Measurements from ENCODE around the gene NLGN1.
A peak's percentile ranks its signal among the peaks of the same experiment; 100 is the strongest.

NLGN1 gene

DNA sequence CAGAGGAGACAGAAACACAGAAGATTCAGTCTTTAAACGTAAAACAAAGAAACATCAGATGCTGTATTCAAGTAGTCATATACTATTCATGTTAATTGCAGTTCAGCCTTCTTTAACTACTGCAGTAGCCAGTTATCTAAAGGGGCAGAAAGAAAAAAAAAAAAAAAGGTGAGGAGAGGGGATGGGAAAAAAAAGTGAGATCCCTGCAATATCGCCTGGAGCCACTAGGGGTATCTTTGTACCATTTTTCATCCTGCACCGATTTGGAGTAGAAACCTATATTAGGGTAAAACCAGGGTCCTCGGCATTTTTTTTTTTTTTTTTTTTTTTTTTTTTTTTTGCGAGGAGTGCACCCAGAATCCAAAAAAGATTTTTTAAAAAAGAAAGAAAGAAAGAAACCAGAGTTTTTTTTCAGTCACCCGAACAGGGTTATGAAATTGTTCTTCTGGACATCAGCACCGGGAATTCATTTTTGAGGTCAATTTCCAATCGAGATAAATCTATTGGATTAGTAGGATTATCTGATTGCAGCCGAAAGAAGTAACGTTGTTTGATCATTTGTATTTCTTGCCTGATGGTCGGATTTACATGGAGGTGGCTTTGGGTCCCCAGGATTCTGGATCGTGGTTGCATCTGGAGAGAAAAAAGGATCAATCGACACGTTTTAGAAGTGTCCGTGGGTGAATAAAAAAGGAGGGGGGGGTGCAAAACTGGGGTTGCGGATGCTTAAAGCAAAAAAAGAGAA is 186.7 kb downstream of the NLGN1 start:
- no peak for TF ChIP-seq GATA3 (IDR thresholded peaks at IDR 0.05; ENCODE audit: low read depth, low read length)
- TF ChIP-seq GATA2 (IDR thresholded peaks at IDR 0.05; ENCODE audit: low read depth, low read length), result no peak; the same call in 1 of the 2 replicates

DNA sequence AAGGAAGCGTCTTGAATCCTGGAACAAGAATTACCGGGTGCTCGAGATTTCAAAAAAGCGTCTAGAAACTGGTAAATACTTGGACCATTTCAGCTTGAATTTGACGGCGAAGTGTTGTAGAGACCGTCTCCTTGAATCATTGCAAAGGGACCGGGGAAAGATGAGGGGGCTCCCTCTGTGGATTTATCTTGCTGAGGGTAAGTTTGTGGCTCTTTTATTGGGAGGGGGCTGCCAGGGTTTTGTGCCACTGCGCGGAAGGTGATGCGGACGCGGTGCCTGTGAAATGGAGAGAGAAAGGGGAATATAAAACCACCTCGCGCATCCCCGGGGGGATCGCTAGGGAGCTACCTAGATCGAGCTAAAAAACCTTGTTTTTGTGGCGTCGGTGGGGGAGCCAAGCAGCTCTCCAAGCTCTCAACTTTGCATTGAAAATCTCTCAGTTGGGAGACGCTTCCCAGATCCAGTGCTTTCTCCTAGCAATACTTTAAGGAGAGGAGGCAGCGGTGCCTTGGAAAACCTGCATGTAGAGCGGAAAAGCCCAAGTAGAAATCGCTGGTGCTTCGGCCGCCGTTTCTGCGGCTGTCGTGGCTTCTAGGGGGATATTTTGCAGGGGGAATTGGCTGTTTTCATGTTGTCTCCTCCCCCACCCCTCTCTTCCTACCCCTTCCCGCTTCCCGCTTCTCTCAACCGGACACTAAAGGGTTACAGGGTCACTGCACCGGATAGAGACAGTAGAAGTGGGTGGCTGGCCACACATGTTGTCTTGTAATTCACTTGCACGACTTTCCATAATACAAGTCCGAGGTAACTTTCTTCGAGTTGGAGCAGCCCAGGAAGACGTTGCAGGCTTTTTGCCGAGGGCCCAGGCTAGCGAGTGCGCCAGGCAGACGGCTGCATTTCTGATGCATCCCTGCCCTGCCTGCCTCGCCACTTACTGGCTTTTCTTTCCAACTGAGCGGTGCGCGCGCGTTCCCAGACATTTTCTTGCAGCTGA is 187.6 kb downstream of the NLGN1 start:
- TF ChIP-seq GATA3 (IDR thresholded peaks at IDR 0.05; ENCODE audit: low read depth, low read length), result no peak
- TF ChIP-seq GATA2 (IDR thresholded peaks at IDR 0.05; ENCODE audit: low read depth, low read length), result no peak

DNA sequence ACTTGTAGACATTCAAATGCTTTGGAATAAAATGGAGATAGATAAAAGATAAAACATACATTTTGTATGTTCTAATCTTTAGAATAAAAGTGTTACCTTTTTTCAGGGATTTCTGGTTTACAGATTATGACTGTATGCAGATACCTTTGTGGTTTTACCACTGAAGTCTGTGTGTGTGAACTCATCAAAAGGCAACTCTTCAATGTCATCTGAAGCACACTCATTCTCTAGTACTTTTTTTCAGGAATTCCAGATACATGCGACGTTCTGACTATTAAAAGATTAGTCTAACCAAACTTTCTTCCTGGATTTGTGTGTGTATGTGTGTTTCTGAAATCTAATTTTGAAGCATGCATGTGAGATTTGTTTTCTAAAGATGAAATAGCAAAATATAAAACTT is 188.6 kb downstream of the NLGN1 start:
- TF ChIP-seq GATA3 (IDR thresholded peaks at IDR 0.05; ENCODE audit: low read depth, low read length) (no peak), GATA2 (IDR thresholded peaks at IDR 0.05; ENCODE audit: low read depth, low read length) (no peak)

DNA sequence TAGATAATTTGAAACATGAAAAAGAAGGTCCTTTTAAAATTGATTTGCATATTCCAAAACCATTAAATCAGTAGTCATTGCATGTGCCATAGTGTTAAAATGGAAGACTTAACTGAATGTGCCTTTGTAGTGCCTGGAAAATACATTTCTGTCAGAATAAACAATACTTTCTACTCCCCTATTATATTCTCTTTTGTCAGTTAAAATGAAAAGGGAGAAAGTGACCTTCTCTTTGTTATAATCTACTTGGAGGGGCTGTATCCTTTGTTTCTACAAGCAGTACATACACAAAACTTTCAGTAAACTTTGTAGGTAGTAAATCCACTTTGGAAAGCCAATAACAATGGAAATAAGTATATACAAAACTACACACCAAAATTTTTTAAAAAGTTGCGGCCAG is 189.5 kb downstream of the NLGN1 start:
- TF ChIP-seq GATA3 (IDR thresholded peaks at IDR 0.05; ENCODE audit: low read depth, low read length), result no peak
- no peak for TF ChIP-seq GATA2 (IDR thresholded peaks at IDR 0.05; ENCODE audit: low read depth, low read length)

DNA sequence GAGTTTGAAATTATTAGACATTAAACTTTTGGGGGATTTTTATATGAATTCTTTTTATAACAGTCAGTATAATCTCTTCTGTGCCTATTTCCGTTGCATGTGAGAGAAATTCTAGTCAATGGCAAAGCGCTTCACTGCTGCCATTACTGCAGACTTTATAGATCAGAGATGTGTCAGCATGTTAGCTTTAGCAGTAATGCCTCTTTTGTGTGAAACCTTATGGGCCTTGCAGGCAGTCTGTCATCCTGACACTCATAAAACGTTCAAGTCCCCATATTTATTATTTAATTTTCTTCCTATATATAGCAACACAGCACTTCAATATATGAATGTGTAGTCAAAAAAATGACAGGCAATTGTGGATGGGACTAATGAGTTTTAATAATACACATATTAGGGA is 191.0 kb downstream of the NLGN1 start:
- no peak for TF ChIP-seq GATA3 (IDR thresholded peaks at IDR 0.05; ENCODE audit: low read depth, low read length)
- no peak for TF ChIP-seq GATA2 (IDR thresholded peaks at IDR 0.05; ENCODE audit: low read depth, low read length)

DNA sequence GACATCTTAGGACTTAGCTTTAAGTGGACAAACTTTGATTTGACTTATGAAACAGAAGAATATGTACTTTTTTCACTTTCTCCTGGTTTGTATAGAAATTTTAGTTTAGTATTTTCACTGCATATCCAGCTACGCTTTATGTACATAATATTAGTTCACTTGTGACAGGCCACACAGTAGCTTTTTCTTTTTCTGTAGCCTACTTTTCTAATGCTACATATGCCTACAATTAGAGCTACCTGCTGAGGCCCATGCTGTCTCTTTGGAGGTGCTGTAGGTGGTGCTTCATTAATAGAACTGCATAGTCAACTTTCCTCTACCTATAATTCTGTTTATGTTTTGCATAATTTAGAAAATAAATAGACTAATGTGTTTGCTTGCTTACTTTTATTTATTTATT is 191.6 kb downstream of the NLGN1 start:
- TF ChIP-seq GATA3 (IDR thresholded peaks at IDR 0.05; ENCODE audit: low read depth, low read length) (no peak), GATA2 (IDR thresholded peaks at IDR 0.05; ENCODE audit: low read depth, low read length) (no peak)

DNA sequence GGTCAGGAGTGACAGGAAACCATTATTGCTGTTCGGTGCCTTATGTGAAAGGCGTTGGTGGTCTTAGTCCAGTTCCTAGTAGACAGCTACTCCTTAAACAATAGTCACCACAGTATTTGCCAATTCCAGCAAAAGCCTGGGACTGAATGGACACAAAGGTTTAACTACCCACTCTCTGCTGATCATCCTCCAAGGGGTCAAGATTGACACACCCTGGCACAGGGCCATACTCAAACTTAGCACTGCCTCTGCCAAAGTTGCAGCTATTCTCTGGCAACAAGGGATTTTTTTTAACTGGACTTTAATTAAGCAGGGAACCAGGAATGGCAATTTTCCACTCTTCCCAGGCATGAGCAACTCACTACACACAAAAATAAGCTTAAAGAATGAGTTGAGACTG is 193.9 kb downstream of the NLGN1 start:
- TF ChIP-seq GATA2 (IDR thresholded peaks at IDR 0.05; ENCODE audit: low read depth, low read length) (no peak), GATA3 (IDR thresholded peaks at IDR 0.05; ENCODE audit: low read depth, low read length) (no peak)

DNA sequence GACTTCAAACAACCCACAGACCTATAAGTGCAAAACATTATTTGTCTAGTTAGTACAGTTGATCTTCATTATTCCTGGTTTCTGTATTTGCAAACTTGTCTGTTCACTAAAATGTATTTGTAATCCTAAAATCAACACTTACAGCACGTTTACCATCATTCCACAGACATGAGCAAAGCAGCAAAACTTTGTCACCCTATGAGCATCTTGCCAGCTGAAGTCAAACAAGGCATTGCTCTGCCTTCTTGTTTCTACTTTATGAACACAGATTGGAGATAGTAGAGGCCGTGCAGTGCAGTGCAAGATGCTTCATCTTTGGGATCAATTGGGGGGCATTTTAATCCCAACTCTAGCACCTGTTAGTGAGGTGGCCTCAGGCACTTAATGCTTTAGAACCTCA is 202.1 kb downstream of the NLGN1 start:
- TF ChIP-seq GATA2 (IDR thresholded peaks at IDR 0.05; ENCODE audit: low read depth, low read length), result no peak
- TF ChIP-seq GATA3 (IDR thresholded peaks at IDR 0.05; ENCODE audit: low read depth, low read length), result no peak

DNA sequence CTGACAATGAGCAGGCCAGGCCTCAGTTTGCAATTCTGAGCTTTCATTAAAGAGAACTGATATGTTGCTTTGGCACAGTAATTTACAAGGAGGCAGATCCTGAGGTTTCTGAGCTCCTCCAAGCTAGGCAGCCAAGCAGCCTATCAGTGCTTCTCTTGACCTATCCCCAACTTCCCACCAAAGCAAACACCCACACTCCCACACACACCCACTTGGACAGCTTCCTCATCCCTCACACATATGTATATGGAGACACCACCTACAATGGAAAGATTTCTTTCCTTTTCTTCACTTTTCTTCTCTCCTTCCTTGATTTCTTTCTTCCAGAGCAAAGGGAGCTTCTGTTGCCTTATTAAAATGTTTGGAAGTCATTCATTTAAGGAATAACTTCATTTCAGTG is 217.0 kb downstream of the NLGN1 start:
- TF ChIP-seq GATA2 (IDR thresholded peaks at IDR 0.05; ENCODE audit: low read depth, low read length), result no peak
- no peak for TF ChIP-seq GATA3 (IDR thresholded peaks at IDR 0.05; ENCODE audit: low read depth, low read length)

DNA sequence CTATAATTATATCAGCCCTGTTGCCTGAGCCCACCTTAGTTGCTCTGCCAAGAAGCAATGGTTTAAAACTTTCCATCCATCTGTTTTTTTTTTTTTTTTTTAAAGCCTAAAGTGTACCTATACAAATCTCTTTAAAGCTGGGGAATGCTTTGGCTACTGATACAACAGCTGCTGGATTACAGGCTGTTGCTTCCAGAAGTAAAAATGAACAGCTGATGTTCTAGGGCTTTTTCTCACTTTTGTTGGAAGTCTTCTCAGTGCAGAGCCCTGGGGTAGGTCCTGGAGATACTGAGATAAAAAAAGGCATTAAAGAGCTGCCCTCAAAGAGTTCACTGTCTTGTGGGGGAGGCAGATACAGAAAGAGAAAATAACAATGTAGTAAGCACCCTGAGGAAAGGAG is 218.1 kb downstream of the NLGN1 start:
- TF ChIP-seq GATA2 (IDR thresholded peaks at IDR 0.05; ENCODE audit: low read depth, low read length), result no peak
- no peak for TF ChIP-seq GATA3 (IDR thresholded peaks at IDR 0.05; ENCODE audit: low read depth, low read length)

DNA sequence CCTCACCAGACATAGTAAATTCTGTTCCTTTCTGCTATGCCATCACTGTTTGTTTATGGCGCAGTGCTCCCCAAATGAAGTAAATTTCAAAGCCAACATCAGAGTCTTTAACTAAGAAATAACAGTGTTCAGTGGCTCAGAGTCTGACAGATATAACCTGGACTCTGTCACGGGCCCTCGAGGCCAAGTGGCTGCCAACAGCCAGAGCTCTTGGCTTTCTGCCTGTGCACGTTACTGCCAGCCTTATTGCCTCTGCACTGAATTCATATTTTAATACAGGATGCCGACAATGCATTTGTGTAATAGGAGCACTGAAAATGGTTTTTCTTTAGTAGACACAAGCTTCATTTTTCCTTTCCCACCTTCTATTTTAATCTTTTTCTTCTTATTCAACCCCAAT is 219.9 kb downstream of the NLGN1 start:
- no peak for TF ChIP-seq GATA3 (IDR thresholded peaks at IDR 0.05; ENCODE audit: low read depth, low read length)
- TF ChIP-seq GATA2 (IDR thresholded peaks at IDR 0.05; ENCODE audit: low read depth, low read length), result no peak

DNA sequence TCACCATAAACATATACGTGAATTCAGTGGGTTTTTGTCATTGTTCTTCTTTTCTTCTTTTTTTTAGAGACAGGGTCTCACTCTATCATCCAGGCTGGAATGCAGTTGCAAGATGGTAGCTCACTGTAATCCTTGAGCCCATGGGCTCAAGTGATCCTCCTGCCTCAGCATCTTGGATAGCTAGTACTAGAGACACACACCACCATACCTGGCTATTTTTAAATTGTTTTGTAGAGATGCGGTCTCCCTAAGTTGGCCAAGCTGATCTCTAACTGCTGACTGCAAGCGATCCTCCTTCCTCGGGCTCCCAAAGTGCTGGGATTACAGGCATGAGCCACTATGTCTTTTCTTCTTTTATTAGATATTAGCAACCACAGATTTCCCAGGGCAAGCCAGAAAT is 220.6 kb downstream of the NLGN1 start:
- TF ChIP-seq GATA2 (IDR thresholded peaks at IDR 0.05; ENCODE audit: low read depth, low read length), result no peak
- no peak for TF ChIP-seq GATA3 (IDR thresholded peaks at IDR 0.05; ENCODE audit: low read depth, low read length)

DNA sequence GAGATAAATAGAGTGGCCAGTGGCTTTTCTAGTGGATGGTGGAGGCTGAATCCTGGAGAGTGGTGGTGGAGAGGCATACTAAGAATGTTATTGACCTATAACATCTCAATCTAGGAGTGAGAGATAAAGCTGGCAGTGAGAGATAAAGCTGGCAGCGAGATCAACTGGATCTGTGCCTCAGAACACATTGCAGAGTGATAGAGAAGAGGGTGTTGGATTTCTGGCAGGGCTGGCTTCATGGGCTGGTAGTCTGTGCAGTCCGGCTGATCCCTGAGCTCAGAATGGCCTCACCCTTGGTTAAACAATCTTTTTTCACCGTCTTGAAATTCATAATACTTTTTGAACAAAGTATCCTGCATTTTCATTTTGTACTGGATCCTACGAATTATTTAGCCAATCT is 221.2 kb downstream of the NLGN1 start:
- peak; percentile 42; the same call in 1 of the 2 replicates for TF ChIP-seq GATA2 (IDR thresholded peaks at IDR 0.05; ENCODE audit: low read depth, low read length)
- no peak for TF ChIP-seq GATA3 (IDR thresholded peaks at IDR 0.05; ENCODE audit: low read depth, low read length)

DNA sequence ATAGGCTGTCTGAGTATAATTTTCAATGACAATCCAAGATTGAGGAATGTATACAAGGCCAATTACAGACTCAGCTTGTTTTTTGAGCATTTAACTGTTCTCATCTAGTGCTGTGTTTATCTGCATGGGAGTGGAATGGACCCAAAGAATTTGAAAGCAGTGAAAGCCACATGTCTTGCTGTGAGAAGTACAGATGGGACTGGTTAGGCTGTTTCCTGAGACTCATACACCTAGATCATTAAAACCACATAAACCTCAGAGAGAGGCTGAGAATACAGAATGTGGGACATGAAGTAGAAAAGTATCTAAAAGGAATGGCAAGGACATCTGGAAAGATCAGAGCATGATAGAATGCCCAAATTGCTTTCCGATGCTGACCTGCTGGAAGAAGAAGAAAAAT is 224.6 kb downstream of the NLGN1 start:
- TF ChIP-seq GATA2 (IDR thresholded peaks at IDR 0.05; ENCODE audit: low read depth, low read length) (no peak), GATA3 (IDR thresholded peaks at IDR 0.05; ENCODE audit: low read depth, low read length) (no peak)

DNA sequence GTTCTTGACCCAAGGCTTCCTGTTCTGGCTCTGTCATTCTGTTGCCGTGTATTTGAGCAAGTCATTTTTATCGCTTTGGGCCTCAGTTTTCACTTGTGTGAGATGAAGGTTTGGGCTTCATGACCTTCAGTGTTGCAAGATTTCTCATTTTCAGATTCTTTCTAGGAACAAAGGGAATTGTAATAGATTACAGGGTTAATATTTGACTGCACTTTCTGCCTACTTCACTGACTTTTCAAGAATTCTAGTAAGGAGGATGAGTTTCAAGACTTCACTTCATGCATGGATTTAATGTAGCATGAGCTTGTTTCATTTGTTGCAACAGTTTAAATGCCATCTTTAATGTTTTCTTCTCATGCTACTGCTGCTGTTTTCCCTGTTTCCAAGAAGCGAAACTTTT is 226.5 kb downstream of the NLGN1 start:
- TF ChIP-seq GATA3 (IDR thresholded peaks at IDR 0.05; ENCODE audit: low read depth, low read length), result no peak
- no peak for TF ChIP-seq GATA2 (IDR thresholded peaks at IDR 0.05; ENCODE audit: low read depth, low read length)

Data from SH-SY5Y (cell line).